CD4-positive, alpha-beta T cell treated with Interleukin-4 for 4 hours (primary cell): ENCODE results near the gene CPT1A.
"Not testable (repeated sequence)": the region's sequence is repeated elsewhere in the genome, so short reads cannot be mapped to it uniquely, and the experiment has no call there.

Source experiments
- DNase-seq: peaks from one replicate; pipeline ENCODE4 v3.0.0-alpha.2; 2020

CPT1A gene

GRCh38 chr11:68841718-68842426, at the start of gene CPT1A:
TSS of gene CPT1A (minus strand) at chr11:68841916. CDS start at chr11:68815474, 26,442 bp downstream.
- peak; percentile 61 for DNase-seq

GRCh38 chr11:68890490-68891231, 48.9 kb upstream of the CPT1A start:
- DNase-seq, result no peak

- DNase-seq, result no peak
Observed at GRCh38 chr11:68889948-68890446, 48.3 kb upstream of the CPT1A start.

GRCh38 chr11:68884827-68885226, 43.1 kb upstream of the CPT1A start:
- DNase-seq, result not testable (repeated sequence)

GRCh38 chr11:68882391-68882790, 40.7 kb upstream of the CPT1A start:
- no peak for DNase-seq

GRCh38 chr11:68881320-68881719, 39.6 kb upstream of the CPT1A start:
- DNase-seq, result no peak

GRCh38 chr11:68880851-68881250, 39.1 kb upstream of the CPT1A start:
- no peak for DNase-seq

- DNase-seq, result no peak
Observed at GRCh38 chr11:68878022-68878421, 36.3 kb upstream of the CPT1A start.

GRCh38 chr11:68872216-68873003, 30.7 kb upstream of the CPT1A start:
- no peak for DNase-seq

GRCh38 chr11:68870470-68870869, 28.8 kb upstream of the CPT1A start:
- DNase-seq, result no peak

GRCh38 chr11:68868221-68868835, 26.6 kb upstream of the CPT1A start:
- no peak for DNase-seq

GRCh38 chr11:68867066-68867465, 25.4 kb upstream of the CPT1A start:
- no peak for DNase-seq

- no peak for DNase-seq
Observed at GRCh38 chr11:68865241-68865640, 23.5 kb upstream of the CPT1A start.

GRCh38 chr11:68863553-68864265, 22.0 kb upstream of the CPT1A start:
- no peak for DNase-seq

GRCh38 chr11:68862421-68862820, 20.7 kb upstream of the CPT1A start:
- DNase-seq, result no peak

GRCh38 chr11:68859123-68859522, 17.4 kb upstream of the CPT1A start:
- no peak for DNase-seq

GRCh38 chr11:68857037-68857586, 15.4 kb upstream of the CPT1A start:
- DNase-seq, result no peak

- DNase-seq, result not testable (repeated sequence)
Observed at GRCh38 chr11:68856425-68857030, 14.8 kb upstream of the CPT1A start.

- DNase-seq, result peak; percentile 18
Observed at GRCh38 chr11:68855205-68855981, 13.7 kb upstream of the CPT1A start.

GRCh38 chr11:68854273-68854958, 12.7 kb upstream of the CPT1A start:
- DNase-seq, result no peak
